ENCODE results near the gene SYT17.

DNA sequence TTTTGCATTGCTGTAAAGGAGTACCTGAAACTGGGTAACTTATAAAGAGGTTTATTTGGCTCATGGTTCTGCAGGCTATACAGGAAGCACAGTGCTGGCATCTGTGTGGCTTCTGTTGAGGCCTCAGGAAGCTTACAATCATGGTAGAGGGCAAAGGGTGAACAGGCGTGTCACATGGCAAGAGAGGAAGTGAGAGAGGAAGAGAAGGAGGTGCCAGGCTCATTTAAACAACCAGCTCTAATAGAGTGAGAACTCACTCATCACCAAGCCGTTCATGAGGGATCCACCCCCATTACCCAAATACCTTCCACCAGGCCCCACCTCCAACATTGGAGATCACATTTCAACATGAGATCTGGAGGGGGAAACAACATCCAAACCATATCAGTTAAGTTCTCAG is 101.1 kb downstream of the SYT17 start:
- TF ChIP-seq, protein P1, sequence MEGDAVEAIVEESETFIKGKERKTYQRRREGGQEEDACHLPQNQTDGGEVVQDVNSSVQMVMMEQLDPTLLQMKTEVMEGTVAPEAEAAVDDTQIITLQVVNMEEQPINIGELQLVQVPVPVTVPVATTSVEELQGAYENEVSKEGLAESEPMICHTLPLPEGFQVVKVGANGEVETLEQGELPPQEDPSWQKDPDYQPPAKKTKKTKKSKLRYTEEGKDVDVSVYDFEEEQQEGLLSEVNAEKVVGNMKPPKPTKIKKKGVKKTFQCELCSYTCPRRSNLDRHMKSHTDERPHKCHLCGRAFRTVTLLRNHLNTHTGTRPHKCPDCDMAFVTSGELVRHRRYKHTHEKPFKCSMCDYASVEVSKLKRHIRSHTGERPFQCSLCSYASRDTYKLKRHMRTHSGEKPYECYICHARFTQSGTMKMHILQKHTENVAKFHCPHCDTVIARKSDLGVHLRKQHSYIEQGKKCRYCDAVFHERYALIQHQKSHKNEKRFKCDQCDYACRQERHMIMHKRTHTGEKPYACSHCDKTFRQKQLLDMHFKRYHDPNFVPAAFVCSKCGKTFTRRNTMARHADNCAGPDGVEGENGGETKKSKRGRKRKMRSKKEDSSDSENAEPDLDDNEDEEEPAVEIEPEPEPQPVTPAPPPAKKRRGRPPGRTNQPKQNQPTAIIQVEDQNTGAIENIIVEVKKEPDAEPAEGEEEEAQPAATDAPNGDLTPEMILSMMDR (IDR thresholded peaks at IDR 0.05; ENCODE audit: low read depth, low read length, poor library complexity, severe bottlenecking), result no peak
- TF ChIP-seq EZH2phosphoT487 (IDR thresholded peaks at IDR 0.05; ENCODE audit: borderline replicate concordance, low read length), result no peak

All from DOHH2 (cell line).